K562 (cell line): ENCODE results near the gene KIAA0930.

Experiments
- FOXP1 ChIP-seq: sonication (generic); formaldehyde crosslinking; IDR thresholded peaks from 2 replicates; pipeline ENCODE4 v1.8.0; 2022; ENCODE audit warnings: mild to moderate bottlenecking, missing genetic modification reagents
- HOXB6 ChIP-seq: fragments of 250-450 bp; sonication (Bioruptor Pico); IDR thresholded peaks from 2 replicates; pipeline ENCODE4 v1.5.1; 2022; ENCODE audit warnings: mild to moderate bottlenecking, borderline replicate concordance
- PCBP1 ChIP-seq: fragments of 200-400 bp; formaldehyde crosslinking; IDR thresholded peaks from 2 replicates; pipeline ENCODE4 v1.6.1; 2018; ENCODE audit warnings: mild to moderate bottlenecking, low read depth, low read length; ENCODE audit not compliant: poor library complexity, severe bottlenecking
- POLR2A ChIP-seq: fragments of 450-650 bp; conservative IDR thresholded peaks from 2 replicates; pipeline ENCODE4 v1.6.1; 2016
- SMAD3 ChIP-seq: fragments of 450-650 bp; formaldehyde crosslinking; conservative IDR thresholded peaks from 2 replicates; pipeline ENCODE4 v1.4.0; 2020; ENCODE audit warnings: mild to moderate bottlenecking
- TAF1 ChIP-seq: IDR thresholded peaks from 2 replicates; pipeline ENCODE4 v1.6.1; 2011; ENCODE audit warnings: mild to moderate bottlenecking, low read length, moderate library complexity; ENCODE audit not compliant: insufficient read depth, control insufficient read depth, severe bottlenecking; ENCODE audit errors: extremely low read depth
- ZFP1 ChIP-seq: fragments of 450-650 bp; formaldehyde crosslinking; IDR thresholded peaks from 2 replicates; pipeline ENCODE4 v1.4.0; 2020; ENCODE audit warnings: mild to moderate bottlenecking, mixed read lengths
- ZSCAN29 ChIP-seq: fragments of 450-650 bp; IDR thresholded peaks from 2 replicates; pipeline ENCODE4 v1.6.1; 2017
- TF ChIP-seq, protein P1 (sequence below): sonication (generic); formaldehyde crosslinking; IDR thresholded peaks from 2 replicates; pipeline ENCODE4 v1.8.0; 2022; ENCODE audit warnings: missing genetic modification reagents, mild to moderate bottlenecking, moderate library complexity, borderline replicate concordance
- TF ChIP-seq, protein P2 (sequence below): fragments of 250-450 bp; sonication (Bioruptor Pico); IDR thresholded peaks from 2 replicates; pipeline ENCODE4 v1.4.0; 2020; ENCODE audit warnings: mild to moderate bottlenecking, moderate library complexity
- TF ChIP-seq, protein P3 (sequence below), 3 experiments: IDR thresholded peaks in 2 of 3; conservative IDR thresholded peaks in 1 of 3; 2 replicates each; pipeline ENCODE4 v1.5.1; 2011 to 2012; ENCODE audit warnings: low read length in 3 of 3, mild to moderate bottlenecking in 3 of 3, control low read depth in 2 of 3, improper control_type of control experiment in 1 of 3, inconsistent platforms in 1 of 3, low read depth in 1 of 3, mixed read lengths in 1 of 3, moderate library complexity in 1 of 3; ENCODE audit not compliant: insufficient read depth in 2 of 3
- TF ChIP-seq, protein P4 (sequence below): fragments of 450-650 bp; conservative IDR thresholded peaks from 2 replicates; pipeline ENCODE4 v1.6.1; 2016; ENCODE audit warnings: missing genetic modification characterization, low read depth, mild to moderate bottlenecking, missing compliant biosample characterization, moderate library complexity
- TF ChIP-seq, protein P5 (sequence below): sonication (generic); formaldehyde crosslinking; IDR thresholded peaks from 2 replicates; pipeline ENCODE4 v1.8.0; 2022; ENCODE audit warnings: mild to moderate bottlenecking, missing genetic modification reagents, borderline replicate concordance

DNA sequence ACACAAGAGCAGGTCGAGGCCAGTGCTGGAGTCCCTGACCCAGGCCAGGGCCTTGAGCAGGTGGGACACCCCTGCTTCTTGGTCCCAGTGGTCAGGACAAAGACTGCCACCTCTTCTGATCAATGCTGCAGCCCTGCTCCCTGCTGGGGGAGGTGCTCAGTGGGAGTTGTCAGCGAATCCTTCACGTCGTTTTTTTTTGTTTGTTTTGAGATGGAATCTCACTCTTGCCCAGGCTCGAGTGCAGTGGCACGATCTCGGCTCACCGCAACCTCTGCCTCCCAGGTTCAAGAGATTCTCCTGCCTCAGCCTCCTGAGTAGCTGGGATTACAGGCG is 42.3 kb downstream of the KIAA0930 start:
- TF ChIP-seq, protein P1, sequence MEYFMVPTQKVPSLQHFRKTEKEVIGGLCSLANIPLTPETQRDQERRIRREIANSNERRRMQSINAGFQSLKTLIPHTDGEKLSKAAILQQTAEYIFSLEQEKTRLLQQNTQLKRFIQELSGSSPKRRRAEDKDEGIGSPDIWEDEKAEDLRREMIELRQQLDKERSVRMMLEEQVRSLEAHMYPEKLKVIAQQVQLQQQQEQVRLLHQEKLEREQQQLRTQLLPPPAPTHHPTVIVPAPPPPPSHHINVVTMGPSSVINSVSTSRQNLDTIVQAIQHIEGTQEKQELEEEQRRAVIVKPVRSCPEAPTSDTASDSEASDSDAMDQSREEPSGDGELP (CRISPR knock-in tag), result no peak
- TF ChIP-seq SMAD3 (CRISPR knock-in tag) (no peak), HOXB6 (CRISPR knock-in tag) (no peak), POLR2A (no peak), FOXP1 (no peak), ZFP1 (no peak), ZSCAN29 (no peak), PCBP1 (no peak), TAF1 (no peak)
- TF ChIP-seq, protein P2, sequence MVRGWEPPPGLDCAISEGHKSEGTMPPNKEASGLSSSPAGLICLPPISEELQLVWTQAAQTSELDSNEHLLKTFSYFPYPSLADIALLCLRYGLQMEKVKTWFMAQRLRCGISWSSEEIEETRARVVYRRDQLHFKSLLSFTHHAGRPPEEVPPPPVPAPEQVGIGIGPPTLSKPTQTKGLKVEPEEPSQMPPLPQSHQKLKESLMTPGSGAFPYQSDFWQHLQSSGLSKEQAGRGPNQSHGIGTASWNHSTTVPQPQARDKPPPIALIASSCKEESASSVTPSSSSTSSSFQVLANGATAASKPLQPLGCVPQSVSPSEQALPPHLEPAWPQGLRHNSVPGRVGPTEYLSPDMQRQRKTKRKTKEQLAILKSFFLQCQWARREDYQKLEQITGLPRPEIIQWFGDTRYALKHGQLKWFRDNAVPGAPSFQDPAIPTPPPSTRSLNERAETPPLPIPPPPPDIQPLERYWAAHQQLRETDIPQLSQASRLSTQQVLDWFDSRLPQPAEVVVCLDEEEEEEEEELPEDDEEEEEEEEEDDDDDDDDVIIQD (CRISPR knock-in tag), result no peak
- TF ChIP-seq, protein P3, sequence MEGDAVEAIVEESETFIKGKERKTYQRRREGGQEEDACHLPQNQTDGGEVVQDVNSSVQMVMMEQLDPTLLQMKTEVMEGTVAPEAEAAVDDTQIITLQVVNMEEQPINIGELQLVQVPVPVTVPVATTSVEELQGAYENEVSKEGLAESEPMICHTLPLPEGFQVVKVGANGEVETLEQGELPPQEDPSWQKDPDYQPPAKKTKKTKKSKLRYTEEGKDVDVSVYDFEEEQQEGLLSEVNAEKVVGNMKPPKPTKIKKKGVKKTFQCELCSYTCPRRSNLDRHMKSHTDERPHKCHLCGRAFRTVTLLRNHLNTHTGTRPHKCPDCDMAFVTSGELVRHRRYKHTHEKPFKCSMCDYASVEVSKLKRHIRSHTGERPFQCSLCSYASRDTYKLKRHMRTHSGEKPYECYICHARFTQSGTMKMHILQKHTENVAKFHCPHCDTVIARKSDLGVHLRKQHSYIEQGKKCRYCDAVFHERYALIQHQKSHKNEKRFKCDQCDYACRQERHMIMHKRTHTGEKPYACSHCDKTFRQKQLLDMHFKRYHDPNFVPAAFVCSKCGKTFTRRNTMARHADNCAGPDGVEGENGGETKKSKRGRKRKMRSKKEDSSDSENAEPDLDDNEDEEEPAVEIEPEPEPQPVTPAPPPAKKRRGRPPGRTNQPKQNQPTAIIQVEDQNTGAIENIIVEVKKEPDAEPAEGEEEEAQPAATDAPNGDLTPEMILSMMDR (IDR thresholded peaks at IDR 0.05 in 2 of 3, conservative IDR thresholded peaks at IDR 0.05 in 1 of 3; ENCODE audit: insufficient read depth in 2 of 3, low read depth in 1 of 3, low read length in 3 of 3), result no peak
- TF ChIP-seq, protein P4, sequence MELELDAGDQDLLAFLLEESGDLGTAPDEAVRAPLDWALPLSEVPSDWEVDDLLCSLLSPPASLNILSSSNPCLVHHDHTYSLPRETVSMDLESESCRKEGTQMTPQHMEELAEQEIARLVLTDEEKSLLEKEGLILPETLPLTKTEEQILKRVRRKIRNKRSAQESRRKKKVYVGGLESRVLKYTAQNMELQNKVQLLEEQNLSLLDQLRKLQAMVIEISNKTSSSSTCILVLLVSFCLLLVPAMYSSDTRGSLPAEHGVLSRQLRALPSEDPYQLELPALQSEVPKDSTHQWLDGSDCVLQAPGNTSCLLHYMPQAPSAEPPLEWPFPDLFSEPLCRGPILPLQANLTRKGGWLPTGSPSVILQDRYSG (tag), result no peak
- TF ChIP-seq, protein P5, sequence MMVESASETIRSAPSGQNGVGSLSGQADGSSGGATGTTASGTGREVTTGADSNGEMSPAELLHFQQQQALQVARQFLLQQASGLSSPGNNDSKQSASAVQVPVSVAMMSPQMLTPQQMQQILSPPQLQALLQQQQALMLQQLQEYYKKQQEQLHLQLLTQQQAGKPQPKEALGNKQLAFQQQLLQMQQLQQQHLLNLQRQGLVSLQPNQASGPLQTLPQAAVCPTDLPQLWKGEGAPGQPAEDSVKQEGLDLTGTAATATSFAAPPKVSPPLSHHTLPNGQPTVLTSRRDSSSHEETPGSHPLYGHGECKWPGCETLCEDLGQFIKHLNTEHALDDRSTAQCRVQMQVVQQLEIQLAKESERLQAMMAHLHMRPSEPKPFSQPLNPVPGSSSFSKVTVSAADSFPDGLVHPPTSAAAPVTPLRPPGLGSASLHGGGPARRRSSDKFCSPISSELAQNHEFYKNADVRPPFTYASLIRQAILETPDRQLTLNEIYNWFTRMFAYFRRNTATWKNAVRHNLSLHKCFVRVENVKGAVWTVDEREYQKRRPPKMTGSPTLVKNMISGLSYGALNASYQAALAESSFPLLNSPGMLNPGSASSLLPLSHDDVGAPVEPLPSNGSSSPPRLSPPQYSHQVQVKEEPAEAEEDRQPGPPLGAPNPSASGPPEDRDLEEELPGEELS (CRISPR knock-in tag), result no peak
